SU-DHL-6 (cell line): ENCODE results near the gene WNK1.

Experiments used
- H2AFZ ChIP-seq: fragments of 200-600 bp; sonication (generic); 2 replicates; pipeline ENCODE4 v1.6.1; 2014; ENCODE audit warnings: low read depth, mild to moderate bottlenecking, moderate library complexity, mixed read lengths, antibody characterized with exemption, low read length; ENCODE audit not compliant: severe bottlenecking
- H3F3A ChIP-seq: fragments of 200-600 bp; shearing (Covaris generic); 2 replicates; pipeline ENCODE4 v1.6.0; 2016; ENCODE audit warnings: antibody characterized with exemption, mild to moderate bottlenecking; ENCODE audit not compliant: insufficient read depth
- H3K27ac ChIP-seq: fragments of 200-600 bp; sonication (generic); 2 replicates; pipeline ENCODE4 v1.5.1; 2016; ENCODE audit warnings: low read depth, mild to moderate bottlenecking, low read length, moderate library complexity, mixed read lengths
- H3K27me3 ChIP-seq: fragments of 200-600 bp; sonication (generic), shearing (Covaris generic); 2 replicates; pipeline ENCODE4 v1.6.0; 2014; ENCODE audit warnings: mild to moderate bottlenecking, low read length
- H3K36me3 ChIP-seq: fragments of 200-600 bp; sonication (generic); 2 replicates; pipeline ENCODE4 v1.6.1; 2014; ENCODE audit warnings: mild to moderate bottlenecking, low read length, mixed read lengths
- H3K4me2 ChIP-seq: fragments of 300-600, 200-600 bp; shearing (Covaris generic), sonication (generic); 2 replicates; pipeline ENCODE4 v1.6.0; 2014; ENCODE audit warnings: low read length, low read depth, mild to moderate bottlenecking; ENCODE audit not compliant: poor library complexity, severe bottlenecking
- H3K4me3 ChIP-seq: fragments of 200-600 bp; sonication (generic); 2 replicates; pipeline ENCODE4 v1.5.1; 2014; ENCODE audit warnings: antibody characterized with exemption, low read length, mild to moderate bottlenecking, mixed read lengths; ENCODE audit not compliant: insufficient read depth, poor library complexity, severe bottlenecking
- H3K79me2 ChIP-seq: fragments of 200-600 bp; sonication (generic); 2 replicates; pipeline ENCODE4 v1.6.1; 2014; ENCODE audit warnings: mild to moderate bottlenecking, low read length, moderate library complexity; ENCODE audit not compliant: insufficient read depth
- H3K9ac ChIP-seq: fragments of 200-600 bp; sonication (generic); 2 replicates; pipeline ENCODE4 v1.7.0; 2014; ENCODE audit warnings: mild to moderate bottlenecking, low read length
- H3K9me2 ChIP-seq: fragments of 200-600 bp; sonication (generic); replicated peaks from 2 replicates; pipeline ENCODE4 v1.6.1; 2014; ENCODE audit warnings: low read length; ENCODE audit not compliant: insufficient read depth
- H3K9me3 ChIP-seq: fragments of 200-600 bp; sonication (generic); 2 replicates; pipeline ENCODE4 v1.6.1; 2014; ENCODE audit warnings: low read length, mixed read lengths; ENCODE audit not compliant: insufficient read depth
- H4K20me1 ChIP-seq: fragments of 200-600 bp; sonication (generic); 2 replicates; pipeline ENCODE4 v1.6.1; 2014; ENCODE audit warnings: low read depth, mild to moderate bottlenecking, antibody characterized with exemption, low read length, moderate library complexity, mixed read lengths
- CTCF ChIP-seq: fragments of 200-600 bp; sonication (generic); IDR thresholded peaks from one replicate; pipeline ENCODE4 v1.5.1; 2017; ENCODE audit warnings: antibody characterized with exemption, mild to moderate bottlenecking, low read length, moderate library complexity; ENCODE audit not compliant: insufficient read depth, poor library complexity, severe bottlenecking
- EZH2phosphoT487 ChIP-seq: fragments of 200-600 bp; sonication (generic), shearing (Covaris generic); conservative IDR thresholded peaks from 2 replicates; pipeline ENCODE4 v1.6.1; 2018; ENCODE audit warnings: mild to moderate bottlenecking, antibody characterized with exemption, low read length, moderate library complexity, mixed read lengths

The WNK1 gene

GRCh38 chr12:754851-755562 lies 2.6 kb downstream of the WNK1 start:
- Histone ChIP-seq H3K4me2 (peak overlapping the region; percentile 96), H3K27me3 (no peaks in the 10 kb centered on the region), H3K9me3 (no peaks in the 10 kb centered on the region), H3K4me3 (peak overlapping the region; percentile 83), H3F3A (peaks cover 29% of the 10 kb centered on the region), H3K9ac (peak overlapping the region; percentile 85), H4K20me1 (peaks cover 16% of the 10 kb centered on the region), H3K9me2 (no peaks in the 10 kb centered on the region), H2AFZ (no peak overlapping the region), H3K79me2 (peaks cover 70% of the 10 kb centered on the region), H3K36me3 (peaks cover 4% of the 10 kb centered on the region), H3K27ac (peak overlapping the region; percentile 33; the same call in 1 of the 2 replicates)
- TF ChIP-seq CTCF (peak; percentile 12), EZH2phosphoT487 (no peak)

- Histone ChIP-seq H3K4me3 (no peak overlapping the region), H3K36me3 (peaks cover 4% of the 10 kb centered on the region), H3K27ac (no peak overlapping the region), H3K9me2 (no peaks in the 10 kb centered on the region), H3K79me2 (peaks cover 91% of the 10 kb centered on the region), H4K20me1 (peaks cover 16% of the 10 kb centered on the region), H2AFZ (no peak overlapping the region), H3F3A (peaks cover 9% of the 10 kb centered on the region; the same call in 1 of the 2 replicates), H3K4me2 (no peak overlapping the region), H3K9ac (no peak overlapping the region), H3K27me3 (no peaks in the 10 kb centered on the region), H3K9me3 (no peaks in the 10 kb centered on the region)
- TF ChIP-seq EZH2phosphoT487 (no peak), CTCF (no peak)
Observed at GRCh38 chr12:759628-760027, 7.2 kb downstream of the WNK1 start.

GRCh38 chr12:761256-761655 lies 8.9 kb downstream of the WNK1 start:
- H4K20me1 ChIP-seq: peaks cover 14% of the 10 kb centered on the region

More at GRCh38 chr12:761256-761655, 8.9 kb downstream of the WNK1 start:
- Histone ChIP-seq H3K27me3 (no peaks in the 10 kb centered on the region), H3K9me3 (no peaks in the 10 kb centered on the region), H3K36me3 (no peaks in the 10 kb centered on the region), H3K4me2 (no peak overlapping the region), H3K4me3 (no peak overlapping the region), H3K9me2 (no peaks in the 10 kb centered on the region), H3K27ac (no peak overlapping the region), H2AFZ (no peak overlapping the region), H3K9ac (no peak overlapping the region), H3K79me2 (peaks cover 91% of the 10 kb centered on the region), H3F3A (peaks cover 5% of the 10 kb centered on the region; the same call in 1 of the 2 replicates)
- TF ChIP-seq EZH2phosphoT487 (no peak), CTCF (no peak)
